ENCODE data around the gene B4GALT7. TPM values are rescaled to one million over a fixed set of nuclear protein-coding genes. Genes with fewer than 3 reads are reported as not detected.
A peak's percentile ranks its signal among the peaks of the same experiment; 100 is the strongest.

The B4GALT7 gene
- total RNA-seq, 2 experiments from 2014 or later: 31.1 to 33.8 TPM

- peaks cover 3% of the 10 kb centered on the region for H3K27me3 Mint-ChIP-seq
- Histone ChIP-seq H3K4me3 (ENCODE audit: low read length) (no peak overlapping the region), H3K36me3 (ENCODE audit: insufficient read depth, low read length) (peaks cover 39% of the 10 kb centered on the region), H3K27me3 (ENCODE audit: control insufficient read depth in 1 of 2, insufficient read depth in 2 of 2, low read length in 2 of 2) (no peaks in the 10 kb centered on the region), H3K4me1 (ENCODE audit: insufficient read depth, low read length) (peaks cover 51% of the 10 kb centered on the region), H3K9me3 (ENCODE audit: control insufficient read depth in 1 of 2, insufficient read depth in 1 of 2, low read length in 2 of 2) (no peaks in the 10 kb centered on the region), H3K27ac (ENCODE audit: low read depth in 1 of 2, low read length in 2 of 2) (no peak overlapping the region)
- H3K4me1 Mint-ChIP-seq (ENCODE audit: low read depth): peaks cover 52% of the 10 kb centered on the region
- H3K4me3 Mint-ChIP-seq: peak overlapping the region; percentile 25
- H3K9me3 Mint-ChIP-seq: no peaks in the 10 kb centered on the region
- POLR2A ChIA-PET: no interaction called here
- CTCF ChIA-PET: no interaction called here
- H3K36me3 Mint-ChIP-seq (ENCODE audit: low read depth): peaks cover 57% of the 10 kb centered on the region
- no peak overlapping the region for H3K27ac Mint-ChIP-seq
- intact Hi-C loops (cut with DNase I, micrococcal nuclease): no loop called here
- ATAC-seq (ENCODE audit: poor library complexity) (no peak), DNase-seq (no peak)
- TF ChIP-seq CTCF (IDR thresholded peaks at IDR 0.05): no peak
Measured at GRCh38 chr5:177595991-177596774, 3.7 kb upstream of the B4GALT7 start.

GRCh38 chr5:177596775-177597238 is 3.1 kb upstream of the B4GALT7 start:
- H3K27ac ChIP-seq (ENCODE audit: low read depth in 1 of 2, low read length in 2 of 2): no peak overlapping the region
- no peak overlapping the region for H3K4me3 ChIP-seq (ENCODE audit: low read length)
- Mint-ChIP-seq H3K27me3 (peaks cover under 1% of the 10 kb centered on the region), H3K4me1 (ENCODE audit: low read depth) (peaks cover 51% of the 10 kb centered on the region), H3K36me3 (ENCODE audit: low read depth) (peaks cover 51% of the 10 kb centered on the region), H3K27ac (no peak overlapping the region), H3K9me3 (no peaks in the 10 kb centered on the region), H3K4me3 (peak overlapping the region; percentile 70)
- intact Hi-C loops (cut with DNase I, micrococcal nuclease): no loop called here
- TF ChIP-seq CTCF (IDR thresholded peaks at IDR 0.05): no peak
- POLR2A ChIA-PET: no interaction called here
- peaks cover 39% of the 10 kb centered on the region for H3K36me3 ChIP-seq (ENCODE audit: insufficient read depth, low read length)
- H3K27me3 ChIP-seq (ENCODE audit: control insufficient read depth in 1 of 2, insufficient read depth in 2 of 2, low read length in 2 of 2): no peaks in the 10 kb centered on the region
- CTCF ChIA-PET: no interaction called here
- H3K9me3 ChIP-seq (ENCODE audit: control insufficient read depth in 1 of 2, insufficient read depth in 1 of 2, low read length in 2 of 2): no peaks in the 10 kb centered on the region
- ATAC-seq (ENCODE audit: poor library complexity) (no peak), DNase-seq (no peak)
- peaks cover 52% of the 10 kb centered on the region for H3K4me1 ChIP-seq (ENCODE audit: insufficient read depth, low read length)

GRCh38 chr5:177598477-177598876 is 1.5 kb upstream of the B4GALT7 start:
- TF ChIP-seq CTCF (IDR thresholded peaks at IDR 0.05): no peak
- no peak overlapping the region for H3K27ac ChIP-seq (ENCODE audit: low read depth in 1 of 2, low read length in 2 of 2)
- DNase-seq (no peak), ATAC-seq (ENCODE audit: poor library complexity) (no peak)
- peaks cover 34% of the 10 kb centered on the region for H3K36me3 ChIP-seq (ENCODE audit: insufficient read depth, low read length)
- H3K27me3 ChIP-seq (ENCODE audit: control insufficient read depth in 1 of 2, insufficient read depth in 2 of 2, low read length in 2 of 2): no peaks in the 10 kb centered on the region
- ChIA-PET POLR2A (interaction anchor here (0.6 to 1.9 kb wide), 3 partner anchors 83 to 149 kb away, joined by 3 to 6 read pairs (median 4); no protein-coding TSS in a partner anchor), CTCF (no interaction called here)
- H3K4me1 ChIP-seq (ENCODE audit: insufficient read depth, low read length): peaks cover 38% of the 10 kb centered on the region
- Mint-ChIP-seq H3K9me3 (no peaks in the 10 kb centered on the region), H3K36me3 (ENCODE audit: low read depth) (peaks cover 46% of the 10 kb centered on the region), H3K4me3 (peak overlapping the region; percentile 81), H3K4me1 (ENCODE audit: low read depth) (peaks cover 37% of the 10 kb centered on the region), H3K27ac (peak overlapping the region; percentile 69), H3K27me3 (no peaks in the 10 kb centered on the region)
- no peaks in the 10 kb centered on the region for H3K9me3 ChIP-seq (ENCODE audit: control insufficient read depth in 1 of 2, insufficient read depth in 1 of 2, low read length in 2 of 2)
- H3K4me3 ChIP-seq (ENCODE audit: low read length): no peak overlapping the region
- intact Hi-C loops (cut with DNase I, micrococcal nuclease): no loop called here
